GM19023 (cell line): Measurements from ENCODE around the gene ADAMTS8.

Experiments used
- ATAC-seq: cut with Tn5 transposase; IDR thresholded peaks from one replicate; pipeline ENCODE4 v1.9.1; 2021; ENCODE audit warnings: mild to moderate bottlenecking, moderate library complexity; ENCODE audit not compliant: unreplicated experiment

The ADAMTS8 gene

DNA sequence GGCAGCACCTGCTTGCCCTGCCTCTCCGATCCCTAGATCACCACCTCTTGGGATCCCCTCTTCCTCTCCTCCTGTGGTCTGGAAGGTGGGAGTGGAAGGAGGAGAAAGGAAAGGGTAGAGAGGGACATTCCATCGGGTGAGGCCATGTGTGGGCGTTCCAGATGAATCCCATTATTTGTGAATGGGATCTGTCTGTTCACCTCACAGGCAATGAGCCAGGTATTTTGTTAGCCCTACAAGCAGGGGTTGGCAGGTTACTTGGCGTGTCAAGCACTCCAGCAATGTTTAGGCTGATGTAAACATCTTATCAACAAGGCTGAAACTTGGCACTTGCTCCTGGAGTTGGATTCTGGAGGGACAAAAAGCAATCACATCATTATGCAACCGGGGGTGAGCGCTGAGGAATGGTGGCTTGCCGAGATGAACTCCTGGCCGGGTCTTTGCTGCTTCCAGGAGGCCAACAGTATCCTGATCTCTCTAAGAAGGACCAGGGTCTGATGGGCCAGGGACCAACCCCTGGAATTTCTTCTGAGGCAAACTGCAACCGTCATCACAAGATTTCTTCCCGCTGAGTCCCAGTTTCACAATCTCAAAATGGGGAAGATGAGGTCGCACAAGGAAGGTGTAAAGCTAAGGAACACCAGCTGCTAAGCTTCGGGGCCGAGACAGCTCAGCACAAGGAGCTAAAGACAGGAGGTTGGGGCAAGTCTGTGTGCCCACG is 7.8 kb downstream of the ADAMTS8 start:
- ATAC-seq, result no peak

- ATAC-seq, result no peak
These were observed 9.7 kb downstream of the ADAMTS8 start for GRCh38 chr11:130418756-130419155.

DNA sequence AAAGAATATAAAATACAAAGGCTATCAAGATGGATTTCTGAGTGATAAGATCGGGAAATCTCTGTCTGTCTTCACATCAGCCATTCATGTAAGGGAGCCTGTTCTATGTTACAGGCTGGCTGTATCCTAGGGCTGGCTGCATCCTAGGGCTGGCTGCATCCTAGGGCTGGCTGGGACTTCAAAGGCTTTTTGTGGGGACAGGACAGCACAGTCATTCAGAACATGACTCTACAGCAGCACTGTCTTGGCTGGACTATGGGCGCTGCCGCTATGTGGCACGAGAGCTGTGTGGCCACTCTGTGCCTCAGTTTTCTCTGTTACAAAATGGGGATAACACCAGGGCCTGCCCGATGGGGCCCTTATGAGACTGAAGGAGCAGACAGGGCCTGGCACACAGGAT is 10.2 kb downstream of the ADAMTS8 start:
- no peak for ATAC-seq

- no peak for ATAC-seq
These were observed 11.5 kb downstream of the ADAMTS8 start for GRCh38 chr11:130416906-130417305.

DNA sequence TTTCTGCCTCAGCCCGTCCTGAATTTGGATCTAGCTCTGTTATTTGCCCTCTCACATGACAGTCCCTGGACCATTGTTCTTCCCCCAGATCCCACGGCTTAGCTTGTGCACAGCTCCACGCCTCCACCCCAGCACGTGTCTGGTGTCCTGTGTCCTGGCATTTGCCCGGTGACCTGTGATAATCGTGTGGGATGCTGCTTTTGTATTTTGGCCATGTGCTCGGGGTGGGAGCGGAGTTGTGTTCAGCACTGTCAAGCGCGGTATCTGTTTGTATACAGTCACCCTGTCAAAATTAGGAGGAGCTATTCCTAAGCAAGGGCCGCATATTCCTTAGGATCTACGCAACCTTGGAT is 11.9 kb downstream of the ADAMTS8 start:
- ATAC-seq, result no peak

GRCh38 chr11:130415731-130416529 is 12.5 kb downstream of the ADAMTS8 start:
- ATAC-seq, result no peak

GRCh38 chr11:130414107-130415080 is 14.0 kb downstream of the ADAMTS8 start:
- ATAC-seq, result no peak

DNA sequence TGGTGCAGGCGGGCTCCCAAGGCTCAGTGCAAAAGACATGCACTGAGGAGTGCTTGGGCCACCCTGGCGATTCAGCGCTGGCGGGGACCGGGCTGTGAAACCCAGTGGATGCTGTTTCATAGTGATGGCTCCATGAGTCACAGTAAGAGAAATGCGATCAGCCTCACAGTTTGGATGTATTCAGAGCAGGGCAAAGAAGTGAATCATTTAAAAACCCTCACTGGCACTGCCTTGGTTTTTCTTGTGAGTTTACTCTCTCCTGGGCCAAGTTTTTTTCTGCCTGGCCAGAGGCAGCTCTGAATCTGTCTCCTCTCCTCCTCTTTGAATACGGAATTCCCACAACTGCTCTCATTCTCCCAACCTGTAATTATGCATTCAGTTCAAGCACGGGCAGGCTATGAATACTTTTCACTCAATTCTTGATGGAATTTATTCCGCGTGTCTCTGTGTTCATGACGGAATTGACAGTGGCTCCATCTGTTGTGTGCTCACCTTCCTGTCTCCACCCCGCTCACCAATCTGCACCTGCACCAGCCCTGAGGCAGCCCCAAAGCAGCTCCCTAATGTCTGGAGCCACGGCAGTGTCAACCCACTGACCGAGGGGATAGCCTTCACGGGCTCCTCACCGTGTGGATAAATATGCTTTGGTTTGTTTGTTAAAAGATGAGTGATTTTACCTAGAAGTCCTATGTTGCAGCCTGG is 14.9 kb downstream of the ADAMTS8 start:
- ATAC-seq, result no peak

- no peak for ATAC-seq
These were observed 17.2 kb downstream of the ADAMTS8 start for GRCh38 chr11:130411223-130411622.

- ATAC-seq, result no peak
These were observed 18.6 kb downstream of the ADAMTS8 start for GRCh38 chr11:130409594-130410388.

DNA sequence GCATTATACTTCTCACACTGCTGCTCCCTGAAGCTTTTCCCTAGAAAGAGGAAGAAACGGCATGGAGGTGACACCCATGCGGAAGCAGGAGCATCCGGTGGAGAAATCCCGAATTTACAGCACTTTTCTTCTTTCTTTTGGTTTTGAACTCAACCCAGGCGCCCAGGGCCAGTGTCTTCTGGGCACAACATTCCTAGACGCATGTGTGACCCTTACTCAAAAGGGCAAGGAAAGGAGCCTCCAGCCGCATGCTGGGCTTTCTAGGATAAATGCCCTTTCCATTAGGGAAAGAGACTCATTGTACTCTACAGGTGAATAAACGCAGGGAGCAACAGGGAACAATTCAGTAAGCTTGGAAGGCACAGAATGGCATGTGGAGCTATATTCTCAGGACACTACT is 19.5 kb downstream of the ADAMTS8 start:
- ATAC-seq, result no peak

DNA sequence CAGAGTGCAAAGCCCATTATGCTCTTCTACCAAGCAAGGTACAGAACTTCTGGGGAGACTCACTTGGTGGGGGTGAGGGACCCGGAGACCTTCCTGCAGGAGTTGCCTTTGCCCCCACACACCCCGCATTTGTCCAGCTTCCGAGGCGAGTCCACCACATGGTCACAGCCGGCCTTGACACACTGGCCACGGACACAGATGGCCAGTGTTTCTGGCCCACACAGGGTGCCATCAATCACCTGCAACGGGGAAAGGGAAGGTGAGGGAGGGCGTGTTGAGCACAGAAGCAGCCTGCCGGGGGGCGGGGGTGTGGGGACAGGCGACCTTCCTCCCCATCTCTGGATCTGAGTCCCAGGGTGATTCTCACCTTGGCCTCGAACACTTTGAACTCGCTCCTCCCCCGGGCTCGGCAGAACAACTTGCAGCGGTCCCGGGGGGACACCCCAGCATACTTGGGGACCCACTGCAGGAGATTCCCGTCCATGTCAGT is 20.0 kb downstream of the ADAMTS8 start:
- ATAC-seq, result no peak

GRCh38 chr11:130407978-130408377 is 20.4 kb downstream of the ADAMTS8 start:
- ATAC-seq, result no peak

GRCh38 chr11:130405428-130405827 is 23.0 kb downstream of the ADAMTS8 start:
- ATAC-seq, result no peak

GRCh38 chr11:130404727-130405126 is 23.7 kb downstream of the ADAMTS8 start:
- no peak for ATAC-seq

DNA sequence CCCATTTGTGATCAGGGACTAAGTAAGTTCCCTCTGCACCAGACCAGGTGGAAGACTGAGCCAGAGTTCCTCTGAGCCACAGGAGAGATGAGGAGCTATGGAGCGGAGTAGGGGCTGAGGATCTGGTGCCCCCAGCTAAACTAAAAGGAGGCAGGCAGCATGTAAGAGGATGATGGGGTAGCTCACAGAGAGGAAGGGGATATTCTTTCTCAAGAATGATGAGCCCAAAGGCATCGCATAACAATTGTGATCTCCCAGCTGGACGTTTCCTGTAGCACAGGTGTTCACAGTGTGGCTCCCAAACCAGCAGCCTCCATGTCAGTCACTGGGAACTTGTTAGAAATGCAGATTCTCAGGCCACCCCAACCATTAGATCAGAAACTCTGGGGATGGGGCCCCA is 24.4 kb downstream of the ADAMTS8 start:
- no peak for ATAC-seq

- no peak for ATAC-seq
These were observed 25.1 kb downstream of the ADAMTS8 start for GRCh38 chr11:130403271-130403804.

- ATAC-seq, result no peak
These were observed 25.8 kb downstream of the ADAMTS8 start for GRCh38 chr11:130402570-130402969.

- ATAC-seq, result no peak
These were observed 27.5 kb downstream of the ADAMTS8 start for GRCh38 chr11:130400781-130401483.
